Measurements from ENCODE around the gene SORCS2. TPM values are rescaled to one million over a fixed set of nuclear protein-coding genes. Genes with fewer than 3 reads are reported as not detected.
A peak's percentile ranks its signal among the peaks of the same experiment; 100 is the strongest.

SORCS2 gene
- total and polyA plus RNA-seq, 3 donors from 2014 or later, result 2.7 to 4.6 (median 2.9) TPM

DNA sequence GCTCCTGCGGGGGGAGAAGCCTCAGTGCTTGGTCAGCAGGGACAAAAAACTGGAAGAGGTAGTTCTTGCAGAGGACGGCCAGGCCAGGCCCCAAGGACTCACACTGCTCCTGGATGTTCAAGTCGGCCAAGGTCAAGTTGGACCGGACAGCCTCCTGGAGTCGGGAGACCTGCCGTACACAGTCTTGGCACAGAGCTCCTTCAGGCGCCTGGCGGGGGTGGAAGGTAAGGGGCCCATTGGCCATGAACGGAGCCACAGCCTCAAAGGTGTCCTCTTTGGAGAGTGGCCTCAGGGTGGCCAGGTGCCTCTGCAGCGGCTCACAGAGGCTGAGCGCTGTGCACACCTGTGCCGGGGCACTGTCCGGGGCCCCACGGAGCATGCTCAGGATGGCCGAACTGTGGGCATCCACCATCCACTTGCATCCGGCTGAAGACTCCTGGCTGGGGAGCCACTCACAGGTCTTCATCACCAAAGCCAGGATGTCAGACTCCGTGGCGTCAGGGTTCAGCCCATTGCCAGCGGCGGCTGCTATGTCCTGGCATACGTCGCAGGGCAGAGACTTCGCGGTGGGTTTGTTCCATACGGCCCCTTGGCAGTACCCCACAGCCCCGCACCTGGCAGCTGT, 241.9 kb downstream of the SORCS2 start:
- no peaks in the 10 kb centered on the region for H3K9me3 ChIP-seq
- peaks cover 26% of the 10 kb centered on the region for H3K4me1 ChIP-seq
- 60 to 67% methylated on average over 1 to 26 of the region's 26 CpGs for WGBS, 2 donors
- no peak overlapping the region for H3K4me3 ChIP-seq
- peak overlapping the region; percentile 67 to 75 for H3K27ac ChIP-seq
- TF ChIP-seq, protein P1, sequence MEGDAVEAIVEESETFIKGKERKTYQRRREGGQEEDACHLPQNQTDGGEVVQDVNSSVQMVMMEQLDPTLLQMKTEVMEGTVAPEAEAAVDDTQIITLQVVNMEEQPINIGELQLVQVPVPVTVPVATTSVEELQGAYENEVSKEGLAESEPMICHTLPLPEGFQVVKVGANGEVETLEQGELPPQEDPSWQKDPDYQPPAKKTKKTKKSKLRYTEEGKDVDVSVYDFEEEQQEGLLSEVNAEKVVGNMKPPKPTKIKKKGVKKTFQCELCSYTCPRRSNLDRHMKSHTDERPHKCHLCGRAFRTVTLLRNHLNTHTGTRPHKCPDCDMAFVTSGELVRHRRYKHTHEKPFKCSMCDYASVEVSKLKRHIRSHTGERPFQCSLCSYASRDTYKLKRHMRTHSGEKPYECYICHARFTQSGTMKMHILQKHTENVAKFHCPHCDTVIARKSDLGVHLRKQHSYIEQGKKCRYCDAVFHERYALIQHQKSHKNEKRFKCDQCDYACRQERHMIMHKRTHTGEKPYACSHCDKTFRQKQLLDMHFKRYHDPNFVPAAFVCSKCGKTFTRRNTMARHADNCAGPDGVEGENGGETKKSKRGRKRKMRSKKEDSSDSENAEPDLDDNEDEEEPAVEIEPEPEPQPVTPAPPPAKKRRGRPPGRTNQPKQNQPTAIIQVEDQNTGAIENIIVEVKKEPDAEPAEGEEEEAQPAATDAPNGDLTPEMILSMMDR (IDR thresholded peaks at IDR 0.05), result no peak
- TF ChIP-seq POLR2A (IDR thresholded peaks at IDR 0.05), result no peak
- DNase-seq, result no peak
- intact Hi-C loops (cut with DNase I; ENCODE audit: low total_unique reads), result no loop called here
- H3K27me3 ChIP-seq, result no peaks in the 10 kb centered on the region
- H3K36me3 ChIP-seq (ENCODE audit: low read depth, missing control alignments), result no peaks in the 10 kb centered on the region

DNA sequence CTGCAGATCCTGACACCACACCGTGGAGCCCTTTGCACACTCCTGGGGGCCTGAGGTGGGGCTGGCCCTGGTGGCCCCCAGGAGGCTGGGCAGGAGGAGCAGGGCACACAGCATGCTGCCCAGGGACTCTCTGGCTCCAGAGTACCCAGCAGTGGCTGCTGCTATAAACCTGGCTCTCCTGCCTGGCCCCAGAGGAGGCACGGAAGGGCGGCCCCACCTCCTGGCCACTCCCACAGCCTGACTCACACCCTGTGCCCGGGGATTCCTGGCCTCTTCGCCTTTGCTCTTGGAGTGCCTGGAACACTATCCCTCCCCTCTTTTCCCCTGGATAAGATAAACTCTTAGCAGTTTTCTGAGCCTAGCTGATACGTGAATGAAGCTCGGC, 242.4 kb downstream of the SORCS2 start, which contains the start of gene PSAPL1:
Gene PSAPL1 (minus strand): TSS at position 165 of the 385 bp plus-strand sequence. CDS start 51 bp downstream, at position 114.
- TF ChIP-seq, protein P1 (IDR thresholded peaks at IDR 0.05), result no peak
- TF ChIP-seq POLR2A (IDR thresholded peaks at IDR 0.05), result no peak
- 25 to 58% methylated on average over 6 to 7 of the region's 7 CpGs for WGBS, 2 donors
- peaks cover 25% of the 10 kb centered on the region for H3K4me1 ChIP-seq
- intact Hi-C loops (cut with DNase I; ENCODE audit: low total_unique reads), result no loop called here
- H3K27ac ChIP-seq, result peak within 1 kb of the TSS; percentile 67 to 80
- H3K9me3 ChIP-seq, result no peaks in the 10 kb centered on the region
- DNase-seq, result peak; percentile 87
- no peak within 1 kb of the TSS for H3K4me3 ChIP-seq
- H3K27me3 ChIP-seq, result no peaks in the 10 kb centered on the region
- H3K36me3 ChIP-seq (ENCODE audit: low read depth, missing control alignments), result no peaks in the 10 kb centered on the region

DNA sequence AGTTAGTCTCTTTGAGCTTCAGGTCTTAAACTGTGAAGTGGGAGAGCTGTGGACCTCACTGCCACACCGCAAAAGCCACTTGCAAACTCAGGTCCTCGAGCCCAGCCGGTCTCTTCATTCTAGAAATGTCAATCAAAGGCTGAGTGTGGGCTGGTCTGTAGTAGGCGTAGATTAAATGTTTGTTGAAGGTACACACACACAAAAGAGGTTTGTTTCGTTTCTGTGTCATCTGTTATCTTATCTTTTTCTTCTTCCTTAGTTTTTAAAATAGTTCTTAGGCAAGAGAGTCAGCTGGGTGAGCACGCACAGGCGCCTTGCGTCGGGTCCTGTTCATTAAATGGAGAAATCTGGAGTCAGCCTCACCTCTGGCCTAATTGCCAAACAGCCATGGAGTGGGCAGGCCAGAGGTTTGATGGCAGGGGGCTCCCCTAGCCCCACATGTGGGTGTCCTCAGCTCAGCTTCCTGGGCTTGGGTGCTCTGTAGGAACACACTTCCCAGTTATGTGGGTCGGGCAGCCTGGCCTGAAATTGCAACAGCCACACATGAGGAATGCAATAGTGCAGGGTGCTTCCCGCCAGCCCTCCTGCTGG, 243.2 kb downstream of the SORCS2 start:
- Histone ChIP-seq H3K4me1 (peaks cover 23% of the 10 kb centered on the region), H3K27ac (peak overlapping the region; percentile 67 to 80), H3K9me3 (no peaks in the 10 kb centered on the region), H3K27me3 (no peaks in the 10 kb centered on the region), H3K36me3 (ENCODE audit: low read depth, missing control alignments) (no peaks in the 10 kb centered on the region), H3K4me3 (no peak overlapping the region)
- DNase-seq, result peak; percentile 79
- intact Hi-C loops (cut with DNase I; ENCODE audit: low total_unique reads), result no loop called here
- no peak for TF ChIP-seq POLR2A (IDR thresholded peaks at IDR 0.05)
- TF ChIP-seq, protein P1 (IDR thresholded peaks at IDR 0.05), result no peak
- 71 to 73% methylated on average over 11 of the region's 11 CpGs for WGBS, 2 donors

DNA sequence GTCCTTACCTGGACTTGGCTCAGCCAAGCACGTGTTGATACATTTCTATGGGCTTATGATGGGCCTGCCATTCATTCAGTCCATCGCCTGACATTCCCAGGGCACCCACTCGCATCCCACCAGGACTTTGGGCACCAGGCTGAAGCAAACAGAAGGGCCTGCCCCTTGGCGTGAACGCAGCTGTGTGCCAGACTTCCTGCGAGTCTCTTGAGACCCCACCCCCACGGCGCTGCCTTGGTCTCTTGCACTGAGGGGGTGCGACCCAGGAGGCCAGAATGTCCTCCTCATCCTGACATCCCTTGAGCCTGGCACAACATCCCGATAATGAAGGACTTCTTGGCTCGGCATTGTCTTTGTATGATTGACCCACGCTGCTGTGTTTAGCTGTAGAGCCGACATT, 243.9 kb downstream of the SORCS2 start:
- H3K36me3 ChIP-seq (ENCODE audit: low read depth, missing control alignments), result no peaks in the 10 kb centered on the region
- H3K27me3 ChIP-seq, result no peaks in the 10 kb centered on the region
- H3K9me3 ChIP-seq, result no peaks in the 10 kb centered on the region
- H3K27ac ChIP-seq, result peak overlapping the region; percentile 67 to 80
- peaks cover 23% of the 10 kb centered on the region for H3K4me1 ChIP-seq
- no peak overlapping the region for H3K4me3 ChIP-seq
- TF ChIP-seq, protein P1 (IDR thresholded peaks at IDR 0.05), result no peak
- TF ChIP-seq POLR2A (IDR thresholded peaks at IDR 0.05), result no peak
- intact Hi-C loops (cut with DNase I; ENCODE audit: low total_unique reads), result no loop called here
- 84 to 89% methylated on average over 11 to 13 of the region's 13 CpGs for WGBS, 2 donors
- no peak for DNase-seq
